Ectodermal cell (in vitro differentiated cells): ENCODE results near the gene SAMD9L. TPM values are rescaled to one million over a fixed set of nuclear protein-coding genes. Genes with fewer than 3 reads are reported as not detected.

Experiments
- H3K27ac ChIP-seq: 2 replicates; pipeline ENCODE4 v1.7.0; 2013; ENCODE audit warnings: mild to moderate bottlenecking, low read depth, low read length; ENCODE audit not compliant: insufficient read depth, poor library complexity, severe bottlenecking
- H3K27me3 ChIP-seq: 2 replicates; pipeline ENCODE4 v1.7.0; 2013; ENCODE audit warnings: mild to moderate bottlenecking, low read length; ENCODE audit not compliant: insufficient read depth, control insufficient read depth, poor library complexity, severe bottlenecking
- H3K36me3 ChIP-seq: one replicate; pipeline ENCODE4 v1.7.0; 2013; ENCODE audit warnings: low read length; ENCODE audit not compliant: control insufficient read depth, insufficient read depth
- H3K4me1 ChIP-seq: one replicate; pipeline ENCODE4 v1.7.0; 2013; ENCODE audit warnings: low read length; ENCODE audit not compliant: control insufficient read depth, insufficient read depth
- H3K4me3 ChIP-seq: 2 replicates; pipeline ENCODE4 v1.7.0; 2013; ENCODE audit warnings: low read depth, low read length, control low read depth; ENCODE audit not compliant: insufficient read depth
- H3K9me3 ChIP-seq: 2 replicates; pipeline ENCODE4 v1.7.0; 2013; ENCODE audit warnings: mild to moderate bottlenecking, low read length, moderate library complexity; ENCODE audit not compliant: control insufficient read depth
- WGBS, 2 experiments: methylation state at CpG; one replicate each; pipeline ENCODE4 v1.1.7; 2013; ENCODE audit warnings: missing lambda C conversion rate in 2 of 2; 5-methylcytosine and 5-hydroxymethylcytosine counted together
- polyA plus RNA-seq, 4 experiments: library from polyadenylated mRNA; stranded (reverse); fragments of 50-300 nt; gene quantifications; one replicate each; pipeline ENCODE4 v1.2.3, GENCODE V29; 2013

The SAMD9L gene
- 0.06 TPM for polyA plus RNA-seq (2013, experiment 1 of 4)
- 0.36 TPM for polyA plus RNA-seq (2013, experiment 2 of 4)
- not detected for polyA plus RNA-seq (2013, experiment 3 of 4)
- not detected for polyA plus RNA-seq (2013, experiment 4 of 4)

DNA sequence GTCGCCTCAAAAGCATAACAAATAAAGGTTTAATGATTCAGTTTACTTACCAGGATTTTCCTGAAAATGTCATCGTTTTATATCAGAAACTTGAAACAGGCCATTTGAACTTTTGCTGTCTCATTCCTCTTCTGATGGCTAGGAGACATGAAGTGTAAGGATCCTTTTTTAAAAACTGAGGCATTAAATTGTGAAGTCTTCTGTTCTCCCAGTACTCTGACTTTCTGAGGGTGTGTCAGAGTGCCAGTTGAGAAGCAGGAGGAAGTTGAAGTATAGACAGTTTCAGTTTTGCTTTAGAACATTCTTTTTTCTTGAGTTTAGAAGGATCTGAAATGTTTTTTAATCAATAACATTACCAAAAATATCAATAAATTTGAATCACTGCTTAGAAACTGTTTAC, at the start of gene SAMD9L:
TSS of gene SAMD9L (minus strand) at position 242 of the 400 bp plus-strand sequence. CDS start 12,414 bp downstream, outside the sequence.
- Histone ChIP-seq H3K36me3 (no peaks in the 10 kb centered on the region), H3K4me1 (peaks cover 2% of the 10 kb centered on the region), H3K4me3 (no peak within 1 kb of the TSS), H3K27ac (no peak within 1 kb of the TSS), H3K27me3 (no peaks in the 10 kb centered on the region), H3K9me3 (no peaks in the 10 kb centered on the region)
- 95 to 96% methylated on average over 1 to 2 of the region's 2 CpGs for WGBS, 2 experiments

DNA sequence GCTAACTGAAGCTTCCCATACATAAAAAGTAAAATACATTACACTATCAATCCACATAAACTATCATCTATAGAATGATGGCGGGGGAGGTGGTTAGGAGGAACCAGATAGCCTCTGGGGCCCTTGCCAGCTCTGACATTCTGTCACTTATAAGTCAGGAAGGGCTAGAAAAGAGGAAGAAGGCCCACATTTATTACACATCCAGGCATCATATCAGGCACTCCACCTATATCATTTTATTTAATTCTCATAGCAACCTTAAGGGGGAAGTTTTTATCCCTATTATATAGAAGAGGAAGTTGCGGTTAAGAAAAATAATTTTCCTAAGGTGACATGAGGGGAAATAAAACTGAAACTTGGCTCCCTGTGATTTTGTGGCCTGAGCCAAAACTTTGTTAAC, 48.2 kb upstream of the SAMD9L start:
- Histone ChIP-seq H3K4me1 (no peaks in the 10 kb centered on the region), H3K27ac (no peak overlapping the region), H3K4me3 (no peak overlapping the region), H3K9me3 (no peaks in the 10 kb centered on the region), H3K36me3 (no peaks in the 10 kb centered on the region), H3K27me3 (peaks cover 13% of the 10 kb centered on the region)
- WGBS, 2 experiments: 76% methylated on average over 2 of the region's 2 CpGs; no CpG with 5 or more reads in 1 of the 2 experiments

GRCh38 chr7:93194386-93194785, 46.2 kb upstream of the SAMD9L start:
- no peak overlapping the region for H3K27ac ChIP-seq
- 77 to 78% methylated on average over 3 of the region's 3 CpGs for WGBS, 2 experiments
- peaks cover 16% of the 10 kb centered on the region for H3K27me3 ChIP-seq

GRCh38 chr7:93188870-93189634, 40.9 kb upstream of the SAMD9L start:
- 80 to 91% methylated on average over 4 to 6 of the region's 6 CpGs for WGBS, 2 experiments
- H3K27me3 ChIP-seq: peaks cover 14% of the 10 kb centered on the region
- no peak overlapping the region for H3K27ac ChIP-seq
- H3K4me3 ChIP-seq: no peak overlapping the region
- no peaks in the 10 kb centered on the region for H3K9me3 ChIP-seq
- no peaks in the 10 kb centered on the region for H3K36me3 ChIP-seq
- no peaks in the 10 kb centered on the region for H3K4me1 ChIP-seq

More at GRCh38 chr7:93194386-93194785, 46.2 kb upstream of the SAMD9L start:
- Histone ChIP-seq H3K9me3 (no peaks in the 10 kb centered on the region), H3K4me1 (no peaks in the 10 kb centered on the region), H3K4me3 (no peak overlapping the region), H3K36me3 (no peaks in the 10 kb centered on the region)

DNA sequence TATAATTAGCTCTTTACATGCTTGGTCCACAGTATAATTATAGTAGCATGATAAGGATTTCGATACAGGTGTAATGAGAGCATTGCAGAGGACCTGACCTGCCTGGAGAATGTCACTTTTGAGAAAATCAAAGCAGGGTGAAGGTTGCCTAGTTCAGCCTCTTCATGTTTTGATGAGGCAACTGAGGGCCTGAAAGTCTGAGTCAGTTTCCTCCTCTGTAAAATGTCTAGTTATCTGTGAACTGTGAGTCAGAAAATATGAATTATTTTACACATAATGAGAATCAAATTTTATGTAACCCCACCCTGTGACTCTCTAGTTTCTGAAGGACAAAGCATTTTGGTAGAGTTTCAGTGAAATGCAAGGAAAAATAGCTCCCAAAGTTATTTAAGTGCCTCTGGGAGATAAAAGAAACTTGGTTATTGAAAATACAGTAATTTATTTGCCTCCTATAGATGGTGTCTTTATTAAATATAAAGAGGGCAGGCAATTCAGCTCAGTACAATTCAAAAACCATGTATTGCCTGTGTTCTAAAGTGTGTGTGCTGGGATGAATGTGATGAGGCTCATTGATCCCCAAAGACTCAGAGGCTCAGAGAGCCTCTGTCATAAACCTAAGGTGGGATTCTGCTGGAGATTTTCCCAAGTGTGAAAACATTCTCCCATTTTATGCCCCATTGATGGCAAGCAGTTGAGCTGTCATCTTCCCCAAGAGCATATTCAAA, 37.3 kb upstream of the SAMD9L start:
- Histone ChIP-seq H3K27ac (no peak overlapping the region), H3K27me3 (peaks cover 7% of the 10 kb centered on the region), H3K4me3 (no peak overlapping the region), H3K4me1 (no peaks in the 10 kb centered on the region), H3K9me3 (no peaks in the 10 kb centered on the region), H3K36me3 (no peaks in the 10 kb centered on the region)
- WGBS, 2 experiments: 39 to 58% methylated on average over 1 of the region's 1 CpG

GRCh38 chr7:93179173-93179572, 31.0 kb upstream of the SAMD9L start:
- Histone ChIP-seq H3K36me3 (no peaks in the 10 kb centered on the region), H3K9me3 (no peaks in the 10 kb centered on the region), H3K27me3 (no peaks in the 10 kb centered on the region), H3K27ac (no peak overlapping the region), H3K4me3 (no peak overlapping the region), H3K4me1 (no peaks in the 10 kb centered on the region)

GRCh38 chr7:93178213-93178612, 30.0 kb upstream of the SAMD9L start:
- H3K4me1 ChIP-seq: no peaks in the 10 kb centered on the region
- H3K27ac ChIP-seq: no peak overlapping the region
- H3K27me3 ChIP-seq: no peaks in the 10 kb centered on the region
- no peak overlapping the region for H3K4me3 ChIP-seq
- H3K36me3 ChIP-seq: no peaks in the 10 kb centered on the region
- WGBS, 2 experiments: 52 to 74% methylated on average over 3 of the region's 3 CpGs
- H3K9me3 ChIP-seq: no peaks in the 10 kb centered on the region

GRCh38 chr7:93176992-93177580, 28.9 kb upstream of the SAMD9L start:
- no peak overlapping the region for H3K4me3 ChIP-seq

GRCh38 chr7:93175219-93175618, 27.0 kb upstream of the SAMD9L start:
- WGBS, 2 experiments: 97 to 100% methylated on average over 2 of the region's 2 CpGs
- Histone ChIP-seq H3K27ac (no peak overlapping the region), H3K36me3 (no peaks in the 10 kb centered on the region), H3K27me3 (no peaks in the 10 kb centered on the region), H3K4me1 (no peaks in the 10 kb centered on the region), H3K9me3 (no peaks in the 10 kb centered on the region), H3K4me3 (no peak overlapping the region)

More at GRCh38 chr7:93176992-93177580, 28.9 kb upstream of the SAMD9L start:
- Histone ChIP-seq H3K9me3 (no peaks in the 10 kb centered on the region), H3K27me3 (no peaks in the 10 kb centered on the region), H3K4me1 (no peaks in the 10 kb centered on the region), H3K27ac (no peak overlapping the region), H3K36me3 (no peaks in the 10 kb centered on the region)
- WGBS, 2 experiments: 79 to 81% methylated on average over 2 of the region's 2 CpGs

DNA sequence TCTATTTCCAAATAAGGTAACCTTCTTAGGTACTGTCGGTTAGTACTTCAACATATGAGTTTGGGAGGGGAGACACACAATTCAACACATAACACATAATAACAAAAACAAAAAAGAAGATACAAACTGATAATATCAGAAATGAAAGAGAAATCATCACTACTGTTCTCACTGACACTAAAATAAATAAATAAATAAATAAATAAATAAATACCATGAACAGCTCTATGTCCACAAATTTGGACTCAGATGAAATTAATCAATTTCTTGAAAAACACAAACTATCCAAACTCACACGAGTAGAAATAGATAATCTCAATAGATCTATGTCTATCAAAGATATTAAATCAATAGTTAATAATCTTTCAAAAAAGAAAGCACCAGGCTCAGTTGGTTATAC, 24.5 kb upstream of the SAMD9L start:
- Histone ChIP-seq H3K27ac (no peak overlapping the region), H3K4me1 (no peaks in the 10 kb centered on the region), H3K4me3 (no peak overlapping the region), H3K36me3 (no peaks in the 10 kb centered on the region), H3K9me3 (no peaks in the 10 kb centered on the region), H3K27me3 (no peaks in the 10 kb centered on the region)
- WGBS, 2 experiments: 100% methylated on average over 1 to 2 of the region's 2 CpGs
